ENCODE results near the gene TNS3.

Gene TNS3

DNA sequence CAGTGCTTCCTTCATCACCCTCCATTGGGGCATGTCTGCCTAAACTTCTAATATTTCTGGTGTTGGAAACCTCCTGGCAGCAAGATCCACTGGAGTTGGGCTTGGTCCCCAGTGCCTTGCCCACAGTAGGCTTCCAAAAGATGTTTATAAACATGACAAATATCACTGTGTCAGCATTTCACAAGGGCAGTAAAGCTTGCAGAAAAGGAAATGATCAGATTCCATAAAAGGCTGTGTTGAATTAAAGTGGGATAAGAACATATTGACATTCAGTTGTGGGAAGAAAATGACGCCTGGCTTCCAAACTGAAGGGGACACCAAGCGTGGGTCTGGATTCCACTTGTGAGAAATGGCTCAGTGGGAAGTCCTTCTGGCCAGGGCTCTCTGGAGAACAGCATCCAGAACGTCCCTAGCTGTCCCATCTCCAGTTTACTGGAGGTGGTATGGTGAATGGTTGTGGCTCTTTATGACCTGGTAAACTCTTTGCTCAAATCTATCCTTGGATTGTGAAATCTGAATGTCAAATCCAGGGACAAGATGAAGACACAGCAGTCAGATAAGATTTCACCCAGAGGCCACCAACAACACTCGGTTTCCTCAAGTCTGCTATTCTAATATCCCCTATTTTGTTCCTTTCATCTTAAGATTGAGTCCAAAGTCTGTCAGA, 287.2 kb downstream of the TNS3 start:
- Histone ChIP-seq H3K9me3 (ENCODE audit: severe bottlenecking) (no peaks in the 10 kb centered on the region), H3K27me3 (ENCODE audit: insufficient read depth, low read depth, severe bottlenecking) (no peaks in the 10 kb centered on the region), H3K4me3 (ENCODE audit: low read depth, low read length) (no peak overlapping the region), H3K27ac (no peak overlapping the region), H3K36me3 (no peaks in the 10 kb centered on the region)
- DNase-seq = no peak
- TF ChIP-seq, protein P1, sequence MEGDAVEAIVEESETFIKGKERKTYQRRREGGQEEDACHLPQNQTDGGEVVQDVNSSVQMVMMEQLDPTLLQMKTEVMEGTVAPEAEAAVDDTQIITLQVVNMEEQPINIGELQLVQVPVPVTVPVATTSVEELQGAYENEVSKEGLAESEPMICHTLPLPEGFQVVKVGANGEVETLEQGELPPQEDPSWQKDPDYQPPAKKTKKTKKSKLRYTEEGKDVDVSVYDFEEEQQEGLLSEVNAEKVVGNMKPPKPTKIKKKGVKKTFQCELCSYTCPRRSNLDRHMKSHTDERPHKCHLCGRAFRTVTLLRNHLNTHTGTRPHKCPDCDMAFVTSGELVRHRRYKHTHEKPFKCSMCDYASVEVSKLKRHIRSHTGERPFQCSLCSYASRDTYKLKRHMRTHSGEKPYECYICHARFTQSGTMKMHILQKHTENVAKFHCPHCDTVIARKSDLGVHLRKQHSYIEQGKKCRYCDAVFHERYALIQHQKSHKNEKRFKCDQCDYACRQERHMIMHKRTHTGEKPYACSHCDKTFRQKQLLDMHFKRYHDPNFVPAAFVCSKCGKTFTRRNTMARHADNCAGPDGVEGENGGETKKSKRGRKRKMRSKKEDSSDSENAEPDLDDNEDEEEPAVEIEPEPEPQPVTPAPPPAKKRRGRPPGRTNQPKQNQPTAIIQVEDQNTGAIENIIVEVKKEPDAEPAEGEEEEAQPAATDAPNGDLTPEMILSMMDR (IDR thresholded peaks at IDR 0.05; ENCODE audit: low read depth, low read length) = no peak

DNA sequence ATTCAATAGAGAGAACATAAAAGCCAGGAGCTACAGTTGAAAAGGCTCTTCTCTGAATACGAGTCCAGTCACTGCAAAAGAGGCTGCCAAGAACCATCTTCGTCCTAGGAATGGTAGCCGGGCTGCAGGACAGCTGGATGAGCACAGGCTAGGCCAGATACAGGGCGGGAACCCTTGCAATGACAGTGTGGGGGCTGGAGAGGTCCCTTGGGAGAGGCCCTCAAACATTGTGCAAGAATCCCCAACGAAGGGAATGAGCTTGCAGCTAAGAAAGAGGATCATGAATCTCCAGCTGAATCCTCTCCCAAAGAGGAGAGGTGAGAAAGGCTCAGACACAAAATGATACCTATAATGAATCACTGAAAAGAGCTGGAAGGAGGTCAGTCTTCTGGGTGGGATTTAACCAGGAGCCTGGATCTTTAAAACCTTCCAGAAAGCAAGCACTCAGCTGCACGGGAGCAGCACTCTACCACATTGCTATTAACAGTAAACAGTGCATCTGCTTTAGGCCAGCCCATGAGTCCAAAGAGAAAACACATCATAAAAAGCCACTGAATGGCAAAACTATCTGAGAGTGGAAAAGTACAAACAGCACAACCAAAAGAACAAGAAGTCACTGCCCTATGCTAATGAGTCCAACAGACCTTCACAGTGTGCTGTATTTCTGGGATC, 287.9 kb downstream of the TNS3 start:
- DNase-seq = no peak
- Histone ChIP-seq H3K27ac (no peak overlapping the region), H3K4me3 (ENCODE audit: low read depth, low read length) (no peak overlapping the region), H3K36me3 (no peaks in the 10 kb centered on the region), H3K9me3 (ENCODE audit: severe bottlenecking) (no peaks in the 10 kb centered on the region), H3K27me3 (ENCODE audit: insufficient read depth, low read depth, severe bottlenecking) (no peaks in the 10 kb centered on the region)
- TF ChIP-seq, protein P1 (IDR thresholded peaks at IDR 0.05; ENCODE audit: low read depth, low read length) = no peak

DNA sequence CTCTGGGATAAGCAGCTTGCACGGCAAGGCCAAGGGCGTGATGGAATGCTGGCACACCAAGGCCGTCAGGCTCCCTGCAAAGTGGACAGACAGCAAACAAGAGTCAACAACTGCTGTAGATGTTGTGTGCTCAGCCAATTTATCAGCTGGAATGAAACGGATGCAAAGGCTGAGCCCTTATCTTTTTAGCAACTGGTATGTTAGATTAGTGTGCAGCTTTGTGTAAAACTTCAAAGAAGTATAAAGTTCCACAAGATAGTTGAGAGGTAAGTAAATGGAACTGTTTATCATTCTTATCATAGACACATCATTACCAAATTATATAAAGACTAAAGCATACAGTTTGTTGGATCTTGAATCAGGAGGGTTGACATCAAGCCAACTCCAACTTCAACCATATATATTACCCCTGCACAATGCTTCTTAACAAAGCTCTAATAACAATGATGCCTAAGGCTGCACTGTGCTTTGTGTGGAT, 289.0 kb downstream of the TNS3 start:
- no peaks in the 10 kb centered on the region for H3K36me3 ChIP-seq
- no peaks in the 10 kb centered on the region for H3K27me3 ChIP-seq (ENCODE audit: insufficient read depth, low read depth, severe bottlenecking)
- no peak for DNase-seq
- no peak overlapping the region for H3K4me3 ChIP-seq (ENCODE audit: low read depth, low read length)
- TF ChIP-seq, protein P1 (IDR thresholded peaks at IDR 0.05; ENCODE audit: low read depth, low read length) = no peak
- H3K27ac ChIP-seq = no peak overlapping the region
- no peaks in the 10 kb centered on the region for H3K9me3 ChIP-seq (ENCODE audit: severe bottlenecking)

DNA sequence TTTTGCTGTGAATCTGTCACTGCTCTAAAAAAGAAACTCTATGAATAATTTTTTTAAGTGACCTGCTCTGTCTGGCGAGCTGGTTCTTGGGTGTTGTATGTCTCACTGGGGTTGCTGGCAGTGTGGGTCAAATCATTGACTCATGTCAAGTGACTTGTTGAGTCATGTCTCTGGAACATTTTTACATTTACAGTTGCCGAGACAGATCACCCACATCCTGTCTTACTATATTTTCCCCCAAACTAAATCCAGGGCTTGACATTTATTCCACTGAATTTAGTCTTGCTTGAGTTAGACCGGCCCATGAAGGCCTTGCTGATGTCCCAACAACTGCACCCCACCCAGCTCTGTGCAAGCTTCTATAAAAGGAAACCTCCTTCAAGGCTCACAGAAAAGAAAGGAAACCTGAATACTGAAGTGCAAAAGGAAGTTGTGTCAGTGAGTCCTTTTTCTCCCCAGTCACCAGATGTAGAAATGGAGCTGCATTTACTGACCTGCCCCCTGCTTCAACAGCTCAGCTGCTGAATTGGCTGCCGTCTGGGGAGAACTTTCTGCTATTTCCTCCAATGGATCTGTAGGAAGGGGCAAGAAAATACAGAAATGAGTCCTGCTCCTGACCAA, 290.3 kb downstream of the TNS3 start:
- no peaks in the 10 kb centered on the region for H3K27me3 ChIP-seq (ENCODE audit: insufficient read depth, low read depth, severe bottlenecking)
- no peak overlapping the region for H3K27ac ChIP-seq
- H3K36me3 ChIP-seq = no peaks in the 10 kb centered on the region
- H3K4me3 ChIP-seq (ENCODE audit: low read depth, low read length) = no peak overlapping the region
- DNase-seq = no peak
- TF ChIP-seq, protein P1 (IDR thresholded peaks at IDR 0.05; ENCODE audit: low read depth, low read length) = no peak
- no peaks in the 10 kb centered on the region for H3K9me3 ChIP-seq (ENCODE audit: severe bottlenecking)

DNA sequence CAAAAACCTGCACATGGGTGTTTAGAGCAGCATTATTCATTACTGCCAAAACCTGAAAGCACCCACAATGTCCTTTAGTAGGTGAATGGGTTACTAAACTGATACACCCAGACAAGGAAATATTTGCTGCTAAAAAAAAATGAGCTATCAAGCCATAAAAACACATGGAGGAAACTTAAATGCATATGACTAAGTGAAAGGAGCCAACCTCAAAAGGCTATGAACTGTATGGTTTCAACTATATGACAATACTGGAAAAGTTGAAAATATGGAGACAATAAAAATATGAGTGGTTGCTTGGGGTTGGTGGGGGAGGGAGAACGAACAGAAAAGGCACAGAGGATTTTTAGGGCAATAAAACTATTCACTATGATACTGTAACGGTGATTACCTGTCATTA, 291.0 kb downstream of the TNS3 start:
- no peak overlapping the region for H3K4me3 ChIP-seq (ENCODE audit: low read depth, low read length)

More for the DNA sequence above, 291.0 kb downstream of the TNS3 start:
- DNase-seq = no peak
- Histone ChIP-seq H3K27me3 (ENCODE audit: insufficient read depth, low read depth, severe bottlenecking) (no peaks in the 10 kb centered on the region), H3K9me3 (ENCODE audit: severe bottlenecking) (no peaks in the 10 kb centered on the region), H3K27ac (no peak overlapping the region), H3K36me3 (no peaks in the 10 kb centered on the region)
- TF ChIP-seq, protein P1 (IDR thresholded peaks at IDR 0.05; ENCODE audit: low read depth, low read length) = no peak
